GM21360 (cell line): ENCODE measurements around the gene ADCY3.

Source experiments
- ATAC-seq: cut with Tn5 transposase; IDR thresholded peaks from one replicate; pipeline ENCODE4 v1.9.1; 2021; ENCODE audit warnings: mild to moderate bottlenecking, moderate library complexity; ENCODE audit not compliant: unreplicated experiment

The ADCY3 gene

DNA sequence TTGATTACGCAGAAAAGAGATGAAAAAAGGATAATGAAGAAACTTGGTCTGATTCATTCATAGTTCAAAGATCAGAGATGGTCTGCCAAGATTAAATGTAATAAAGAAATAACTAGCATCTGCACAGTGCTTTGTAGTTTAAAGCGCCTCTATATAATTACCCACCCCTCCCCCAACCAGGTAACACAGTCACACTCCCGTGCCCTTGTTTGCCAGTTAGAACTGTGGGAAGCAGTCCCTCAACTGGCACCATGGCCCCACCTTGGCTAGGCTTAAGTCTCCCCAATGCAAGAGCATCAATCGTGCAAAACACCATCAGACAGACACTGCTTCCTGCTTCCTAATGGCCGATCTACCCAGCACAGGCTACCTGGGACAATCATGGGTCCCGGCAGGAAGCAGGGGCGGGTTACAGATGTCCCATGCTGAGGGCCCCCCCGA is 11.6 kb downstream of the ADCY3 start:
- ATAC-seq = no peak

DNA sequence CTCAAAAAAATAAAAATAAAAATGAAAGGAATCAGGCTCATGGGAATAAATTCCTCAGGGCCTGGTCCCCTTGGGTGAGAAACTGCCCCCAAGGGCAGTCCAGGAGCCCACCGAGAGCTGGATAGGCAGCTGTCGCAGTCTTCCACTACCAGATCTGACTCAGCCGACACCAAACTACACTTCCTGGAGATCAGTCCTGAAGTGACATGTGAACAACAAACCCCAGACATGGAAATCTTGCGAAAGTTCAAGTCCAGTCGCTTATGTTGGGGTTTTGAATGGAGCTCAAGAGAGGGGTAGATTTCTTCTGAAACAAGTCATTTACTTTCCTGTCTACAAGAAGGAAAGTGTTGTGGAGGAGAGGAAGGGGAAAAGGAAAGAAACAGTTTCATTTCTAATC is 12.9 kb downstream of the ADCY3 start:
- no peak for ATAC-seq

DNA sequence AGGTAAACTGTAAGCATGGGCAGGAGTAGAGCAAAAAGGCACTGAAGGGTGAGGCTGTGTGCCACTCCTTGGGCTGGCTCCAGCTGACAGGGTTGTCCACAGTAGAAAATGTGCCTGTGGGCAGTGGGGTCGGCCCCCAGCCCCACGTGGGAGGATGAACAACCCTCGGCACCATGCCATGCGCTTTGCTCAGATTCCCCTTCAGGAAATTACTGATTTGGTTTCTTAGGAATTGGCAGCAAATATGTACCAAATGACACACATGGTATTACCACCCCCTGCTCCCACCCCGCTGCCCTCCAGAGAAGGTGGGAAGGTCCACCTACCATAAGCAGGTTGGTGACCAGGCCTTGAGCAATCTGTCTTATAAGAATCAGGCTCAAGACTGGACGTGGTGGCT is 13.6 kb downstream of the ADCY3 start:
- ATAC-seq = no peak

DNA sequence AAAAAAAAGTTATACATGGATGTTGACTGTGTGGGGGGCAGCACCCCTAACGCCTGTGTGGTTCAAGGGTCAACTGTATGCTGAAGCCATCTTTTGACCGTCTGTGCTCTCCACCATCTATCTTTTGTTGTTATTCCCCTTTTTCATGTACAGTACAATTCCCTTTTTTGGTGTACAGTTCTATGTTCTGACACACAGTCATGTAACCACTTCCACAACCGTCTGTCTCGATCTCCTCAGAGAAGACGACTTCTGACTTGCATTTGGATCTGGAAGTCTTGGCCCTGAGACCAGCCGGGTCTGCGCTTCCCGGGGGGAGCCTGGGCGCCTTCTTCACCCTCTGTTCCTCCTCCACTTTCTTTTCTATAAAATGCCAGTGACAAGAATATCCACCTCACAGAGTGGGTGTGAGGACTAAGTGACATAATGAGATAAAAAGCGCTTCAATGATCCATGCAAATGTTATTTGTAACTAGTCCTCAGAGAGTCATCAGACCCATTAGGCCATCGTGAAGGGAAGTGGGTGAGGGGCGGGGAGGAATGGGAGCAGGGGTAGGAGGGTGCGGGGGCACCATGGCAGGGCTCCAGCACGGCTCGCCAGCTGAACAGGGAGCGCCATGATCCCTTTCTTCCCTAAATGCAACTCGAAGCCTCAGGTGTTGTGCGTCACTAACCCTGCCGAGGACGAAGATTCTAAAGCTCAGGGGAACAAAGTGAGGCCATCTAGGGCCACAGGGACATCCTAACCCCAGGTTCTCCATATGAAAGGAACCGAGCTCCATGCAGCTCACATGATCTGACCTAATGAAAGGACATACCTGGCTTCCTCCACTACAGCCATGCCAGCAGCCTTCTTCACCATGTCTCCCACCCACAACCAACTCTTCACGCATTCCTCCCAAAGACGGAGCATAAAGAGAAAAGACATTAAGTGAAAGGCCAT is 16.6 kb downstream of the ADCY3 start:
- ATAC-seq = no peak

DNA sequence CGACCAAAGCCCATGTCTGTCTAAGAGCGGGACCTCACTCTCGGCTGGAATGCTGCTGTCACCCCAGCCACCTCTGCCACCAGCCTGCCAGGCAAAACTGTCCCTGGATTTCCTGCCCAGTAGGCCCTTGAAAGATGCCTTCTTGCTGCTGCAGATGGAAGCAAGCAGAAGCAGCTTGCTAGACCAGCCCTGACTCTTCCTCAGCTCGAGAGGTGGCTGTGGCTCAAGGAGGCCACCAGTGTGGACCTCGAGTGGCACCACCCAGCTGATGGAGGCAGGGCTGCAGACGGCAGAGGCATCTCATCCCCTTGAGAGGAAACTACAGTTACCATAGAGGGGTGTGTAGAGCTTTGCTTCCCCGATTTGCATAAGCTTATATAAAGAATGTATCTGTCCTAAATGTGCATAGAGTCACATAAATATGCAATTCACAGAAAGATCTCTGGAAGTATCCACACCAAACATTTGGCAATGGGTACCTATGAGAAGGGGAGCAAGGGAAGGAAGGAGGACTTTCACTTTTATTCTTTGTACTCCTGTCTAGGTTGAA is 20.6 kb downstream of the ADCY3 start:
- no peak for ATAC-seq

DNA sequence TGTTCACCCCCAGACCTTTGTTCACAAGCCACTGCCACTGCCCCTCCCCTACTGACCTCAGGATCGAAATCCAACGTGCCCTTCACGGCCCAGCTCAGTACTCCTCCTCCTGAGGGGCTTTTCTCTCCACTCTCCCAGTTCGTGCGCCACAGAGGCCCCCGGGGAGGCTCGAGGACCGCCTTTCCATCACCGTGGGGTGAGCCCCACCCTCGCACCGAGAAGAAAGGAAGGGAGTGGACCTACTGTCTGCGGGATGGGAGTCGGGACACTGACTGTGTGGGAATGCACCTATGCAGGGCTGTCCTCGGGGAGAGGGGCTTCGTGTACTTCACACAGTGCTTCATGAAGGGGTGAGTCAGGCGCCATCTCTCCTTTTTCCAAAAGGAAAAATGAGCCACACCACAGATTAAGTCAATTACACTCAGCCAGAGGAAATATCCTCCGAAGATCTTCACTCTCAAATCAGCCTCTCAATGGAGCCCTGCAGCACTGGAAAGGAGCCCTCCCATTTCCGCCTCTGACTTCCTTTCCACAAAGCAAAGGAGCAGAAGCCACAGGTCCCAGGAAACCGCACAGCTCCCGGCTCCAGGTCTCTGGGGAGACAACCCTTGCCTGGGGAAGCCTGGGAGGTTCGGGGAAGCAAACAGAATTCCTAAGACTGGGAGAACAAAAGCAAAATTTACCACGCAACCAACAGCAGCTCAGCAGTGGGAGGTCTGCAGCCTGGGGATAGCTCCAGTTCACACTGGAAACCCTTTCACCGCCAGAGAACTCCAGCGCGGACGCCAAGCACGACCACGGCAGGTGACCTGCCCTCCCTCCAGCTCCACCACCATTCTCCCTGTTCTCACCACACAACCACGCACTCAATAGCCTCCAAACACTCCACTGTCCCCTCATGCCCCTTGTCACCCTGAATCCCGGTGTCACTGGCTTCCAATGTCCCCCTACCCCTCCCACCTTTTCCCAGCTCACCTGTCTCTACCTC is 21.6 kb downstream of the ADCY3 start:
- no peak for ATAC-seq

DNA sequence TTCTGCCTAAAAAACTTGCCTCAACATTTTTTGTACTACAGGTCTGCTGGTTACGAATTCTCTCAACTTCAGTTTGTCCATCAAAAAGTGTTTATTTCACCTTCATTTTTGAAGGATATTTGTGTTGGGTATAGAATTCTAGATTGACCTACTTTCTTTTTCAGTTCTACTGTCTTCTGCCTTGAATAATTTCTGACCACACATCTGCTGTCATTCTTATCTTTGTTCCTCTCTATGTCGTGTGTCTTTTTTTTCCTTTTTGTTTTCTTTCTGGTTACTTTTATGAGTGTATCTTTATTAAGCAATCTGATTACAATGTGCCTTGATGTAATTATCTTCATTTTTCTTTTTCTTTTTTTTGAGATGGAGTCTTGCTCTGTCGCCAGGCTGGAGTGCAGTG is 25.3 kb downstream of the ADCY3 start:
- ATAC-seq = no peak

DNA sequence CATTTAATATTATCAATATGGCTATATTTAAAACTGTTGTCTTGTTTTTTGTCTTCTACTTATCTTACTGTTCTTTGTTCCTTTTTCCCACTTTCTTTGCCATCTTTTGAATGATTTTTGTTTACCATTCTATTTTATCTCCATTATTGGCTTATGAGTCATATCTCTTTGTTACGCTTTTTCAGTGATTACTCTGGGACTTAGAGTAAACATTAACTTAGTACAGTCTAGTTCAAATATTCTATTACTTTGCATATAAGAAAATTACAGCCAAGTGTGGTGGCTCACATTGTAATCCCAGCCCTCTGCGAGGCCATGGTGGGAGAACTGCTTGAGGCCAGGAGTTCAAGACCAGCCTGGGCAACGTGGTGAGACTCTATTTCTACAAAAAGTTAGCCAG is 26.1 kb downstream of the ADCY3 start:
- no peak for ATAC-seq

DNA sequence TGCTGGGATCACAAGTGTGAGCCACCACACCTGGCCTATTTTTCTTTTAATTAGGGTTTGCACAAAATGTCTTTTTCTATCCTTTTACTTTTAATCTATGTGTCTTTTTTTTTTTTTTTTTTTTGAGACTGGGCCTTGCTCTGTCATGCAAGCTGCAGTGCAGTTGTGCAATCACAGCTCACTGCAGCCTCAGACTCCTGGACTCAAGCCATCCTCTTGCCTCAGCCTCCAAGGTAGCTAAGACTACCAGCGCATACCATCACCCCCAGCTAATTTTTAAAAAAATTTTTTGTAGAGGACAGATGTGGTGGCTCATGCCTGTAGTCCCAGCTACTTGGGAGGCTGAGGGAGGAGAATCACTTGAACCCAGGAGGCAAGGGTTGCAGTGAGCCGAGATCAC is 27.1 kb downstream of the ADCY3 start:
- ATAC-seq = no peak

DNA sequence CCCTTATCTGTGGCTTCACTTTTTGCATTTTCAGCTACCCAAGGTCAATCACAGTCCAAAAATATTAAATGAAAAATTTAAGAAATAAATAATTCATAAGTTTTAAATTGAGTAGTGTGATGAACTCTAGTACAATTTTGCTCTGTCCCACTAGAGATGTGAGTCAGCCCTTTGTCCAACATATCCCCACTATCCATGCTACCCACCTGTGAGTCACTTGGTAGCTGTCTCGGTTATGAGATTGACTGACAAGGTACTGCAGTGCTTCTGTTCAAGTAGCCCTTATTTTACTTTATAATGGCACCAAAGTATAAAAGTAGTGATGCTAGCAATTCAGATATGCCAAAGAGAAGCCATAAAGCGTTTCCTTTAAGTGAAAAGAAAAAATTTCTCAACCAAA is 28.8 kb downstream of the ADCY3 start:
- no peak for ATAC-seq

DNA sequence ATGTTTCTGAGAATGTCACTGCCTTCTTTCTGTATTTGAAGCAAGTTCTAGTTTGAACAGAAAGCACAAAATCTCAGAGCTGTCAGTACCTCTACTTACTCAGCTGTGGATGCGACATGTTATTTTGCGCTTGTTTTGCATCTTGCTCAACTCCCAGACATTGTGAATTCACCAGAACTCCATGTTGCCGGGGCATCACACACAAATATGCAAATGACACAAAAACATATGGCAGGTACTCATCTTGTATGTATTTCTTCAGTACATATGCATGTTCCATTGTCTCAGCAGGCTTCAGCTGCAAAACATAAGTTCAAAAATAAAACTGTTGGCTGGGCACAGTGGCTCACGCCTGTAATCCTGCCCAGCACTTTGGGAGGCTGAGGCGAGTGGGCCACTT is 30.8 kb downstream of the ADCY3 start:
- ATAC-seq = no peak

DNA sequence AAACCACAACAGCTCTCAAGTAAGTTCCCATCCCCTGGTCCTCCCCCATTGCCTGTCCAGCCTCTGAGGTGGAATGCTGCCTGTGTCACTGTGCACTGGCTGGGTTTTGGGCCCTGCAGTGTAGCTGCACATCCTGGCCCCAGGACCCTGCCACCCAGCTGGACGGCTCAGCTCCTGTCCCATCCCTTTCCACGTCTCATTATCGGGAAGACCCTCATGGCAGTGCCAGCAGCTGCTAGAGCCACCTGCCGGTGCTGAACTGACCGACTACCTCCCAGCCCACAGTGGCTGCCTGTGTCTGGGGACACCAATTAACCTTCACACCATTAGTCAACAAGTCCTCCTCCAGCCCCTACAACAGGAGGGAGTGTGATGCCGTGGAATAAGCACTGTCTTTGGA is 31.9 kb downstream of the ADCY3 start:
- ATAC-seq = no peak

DNA sequence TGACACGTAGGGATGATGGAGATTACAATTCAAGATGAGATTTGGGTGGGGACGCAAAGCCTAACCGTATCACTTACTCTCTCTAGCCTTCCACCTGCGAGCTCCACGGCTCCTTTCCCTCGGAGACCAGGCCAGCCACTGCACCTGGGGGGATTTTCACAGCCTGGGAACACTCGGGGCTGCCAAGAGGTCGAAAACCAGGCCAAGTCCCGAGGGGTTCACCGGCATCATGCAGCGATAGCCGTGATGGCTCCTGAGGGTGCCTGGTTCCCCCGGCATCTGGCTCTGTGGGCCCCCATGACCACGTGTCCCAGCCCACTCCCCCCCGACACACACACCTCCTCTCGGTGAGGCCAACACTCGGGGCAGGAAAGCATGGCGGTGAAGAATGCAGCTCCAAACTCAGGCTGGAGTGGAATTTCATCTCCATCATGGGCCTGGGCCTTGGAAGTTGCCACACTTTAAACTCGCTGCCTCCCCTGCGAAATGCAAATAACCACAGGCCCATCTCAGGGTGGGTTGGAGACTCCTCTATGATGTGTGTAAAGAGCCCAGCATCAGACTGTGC is 32.6 kb downstream of the ADCY3 start:
- ATAC-seq = no peak

DNA sequence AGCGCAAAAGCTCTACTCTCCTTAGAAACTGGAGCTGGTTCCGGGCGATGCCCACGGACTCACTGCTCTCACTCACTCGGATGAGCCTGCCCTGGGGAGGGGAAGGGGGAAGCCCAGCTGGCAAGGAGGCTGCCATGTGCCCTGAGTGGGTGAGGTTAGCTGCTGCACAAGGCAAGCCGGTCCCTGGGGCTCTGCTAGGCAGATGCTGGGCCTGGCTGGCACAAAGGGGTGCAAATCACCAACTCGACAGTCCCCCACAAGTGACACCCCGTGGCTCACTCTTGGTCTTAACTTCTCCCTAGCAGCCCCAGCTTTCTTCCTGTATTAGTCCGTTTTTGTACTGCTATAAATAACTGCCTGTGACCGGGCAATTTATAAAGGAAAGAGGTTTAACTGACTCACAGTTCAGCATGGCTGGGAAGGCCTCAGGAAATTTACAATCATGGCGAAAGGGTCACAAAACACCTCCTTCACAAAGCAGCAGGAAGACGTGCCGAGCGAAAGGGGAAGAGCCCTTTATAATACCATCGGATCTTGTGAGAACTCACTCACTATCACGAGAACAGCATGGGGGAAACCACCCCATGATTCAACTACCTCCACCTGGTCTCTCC is 33.2 kb downstream of the ADCY3 start:
- ATAC-seq = no peak

DNA sequence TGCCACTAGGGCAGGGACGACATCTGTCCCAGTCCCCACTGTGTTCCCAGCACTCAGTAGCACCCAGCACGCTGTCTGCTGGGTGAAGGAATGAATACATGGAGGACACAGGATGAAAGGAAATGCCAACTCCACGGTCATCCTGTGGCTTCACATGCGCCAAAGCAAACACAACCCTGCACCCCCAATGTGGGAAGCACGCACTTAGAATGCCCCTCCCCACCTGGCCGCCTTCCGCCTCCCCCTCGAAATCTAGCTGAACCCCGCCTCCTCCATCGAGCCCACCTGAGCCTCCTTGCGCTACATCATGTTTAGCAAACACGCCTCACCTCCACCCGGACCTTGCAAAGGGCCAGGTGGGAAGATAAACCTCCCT is 33.9 kb downstream of the ADCY3 start:
- no peak for ATAC-seq

DNA sequence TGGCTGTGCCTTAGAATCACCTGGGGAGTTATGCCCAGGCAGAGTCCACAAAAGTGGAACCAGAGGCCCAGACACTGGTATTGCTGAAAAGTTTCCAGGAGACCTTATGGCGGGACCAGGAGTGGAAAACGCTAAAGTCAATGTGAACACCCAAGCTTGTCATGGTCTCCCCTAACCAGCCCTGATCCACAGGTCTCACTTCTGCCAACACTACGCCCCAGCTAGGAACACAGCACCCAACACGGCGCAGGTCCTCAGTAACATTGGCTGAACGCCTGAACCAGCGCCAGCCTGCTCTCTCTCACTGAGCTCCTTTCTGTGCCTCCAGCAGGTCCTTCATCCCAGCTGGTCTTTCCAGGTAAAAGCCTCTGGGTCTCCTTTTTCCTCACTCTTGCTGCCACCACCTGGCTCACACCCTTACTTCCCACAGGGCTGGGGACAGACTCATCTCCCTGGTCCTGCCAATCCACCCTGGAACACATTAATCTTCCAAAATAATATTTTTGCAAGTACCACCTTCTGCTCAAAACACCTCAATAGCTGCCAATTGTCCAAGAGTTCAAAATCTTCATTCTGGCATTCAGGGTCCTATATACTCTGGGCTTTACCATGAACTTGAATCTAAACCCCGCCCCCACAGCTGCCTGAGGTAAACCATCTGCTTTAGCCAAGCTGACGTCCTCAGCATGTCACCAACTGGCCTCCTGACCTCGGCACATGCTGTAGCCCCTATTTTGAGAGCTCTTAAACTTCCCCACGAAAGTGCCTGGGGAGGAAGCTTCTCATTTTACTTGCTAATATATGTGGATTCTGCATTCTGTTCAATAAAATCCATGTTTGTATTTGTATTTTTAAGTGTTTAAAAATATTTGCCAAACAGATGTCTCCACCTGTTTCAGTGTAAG is 34.6 kb downstream of the ADCY3 start:
- ATAC-seq = no peak

DNA sequence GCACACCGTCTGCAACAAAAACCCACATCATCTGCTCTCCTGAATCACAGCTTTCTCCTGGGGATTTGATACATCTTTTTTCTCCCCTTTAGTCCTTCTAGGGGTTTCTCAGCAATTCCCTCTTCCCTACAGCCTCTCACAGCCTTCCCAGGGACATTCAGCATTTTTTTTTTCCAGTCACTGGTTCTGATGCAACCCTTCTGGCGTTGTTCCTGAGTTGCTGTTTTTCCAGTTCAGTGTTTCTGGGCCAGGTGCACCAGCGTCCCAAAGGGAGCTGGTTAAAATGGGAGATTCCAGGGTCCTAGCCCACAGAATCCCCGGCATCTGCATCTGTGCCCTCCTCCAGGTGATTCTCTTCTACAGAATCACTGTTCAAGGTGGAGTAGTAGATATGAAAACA is 36.1 kb downstream of the ADCY3 start:
- ATAC-seq = no peak

DNA sequence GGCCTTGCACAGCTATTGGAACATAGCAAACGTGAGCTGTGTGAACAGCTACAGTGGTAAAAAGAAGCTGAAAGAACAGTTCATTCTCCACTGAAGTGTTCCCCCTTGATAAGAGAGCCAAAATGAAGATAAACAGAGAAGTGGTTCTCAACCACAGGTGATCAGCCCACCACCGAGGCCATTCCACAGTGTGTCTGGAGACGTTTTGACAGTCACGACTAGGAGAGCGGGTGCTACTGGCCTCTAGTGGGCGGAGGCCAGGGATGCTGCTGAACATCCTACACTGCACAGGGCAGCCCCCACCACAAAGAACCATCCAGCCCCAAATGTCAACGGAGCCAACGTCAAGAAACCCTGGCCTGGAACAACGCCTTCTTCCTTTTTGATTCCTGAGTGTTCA is 38.4 kb downstream of the ADCY3 start:
- ATAC-seq = no peak

DNA sequence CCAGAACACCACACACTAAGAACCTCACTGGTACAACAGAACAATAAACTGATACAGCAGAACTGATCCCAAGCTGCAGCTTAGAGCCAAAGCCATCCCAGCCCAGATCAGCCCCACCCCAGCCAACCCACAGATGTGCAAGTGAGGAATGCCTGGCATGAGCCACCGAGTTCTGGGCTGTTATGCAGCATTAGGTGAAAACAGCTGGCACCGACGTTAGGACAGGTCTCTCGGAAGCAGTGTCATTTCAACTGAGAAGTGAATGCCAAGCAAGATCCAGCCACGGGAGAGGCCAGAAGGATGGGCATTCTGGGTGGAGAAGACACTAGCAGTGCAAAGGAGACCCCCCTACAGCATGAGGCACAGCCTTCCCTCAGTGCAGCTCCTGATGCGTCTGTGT is 38.9 kb downstream of the ADCY3 start:
- no peak for ATAC-seq

DNA sequence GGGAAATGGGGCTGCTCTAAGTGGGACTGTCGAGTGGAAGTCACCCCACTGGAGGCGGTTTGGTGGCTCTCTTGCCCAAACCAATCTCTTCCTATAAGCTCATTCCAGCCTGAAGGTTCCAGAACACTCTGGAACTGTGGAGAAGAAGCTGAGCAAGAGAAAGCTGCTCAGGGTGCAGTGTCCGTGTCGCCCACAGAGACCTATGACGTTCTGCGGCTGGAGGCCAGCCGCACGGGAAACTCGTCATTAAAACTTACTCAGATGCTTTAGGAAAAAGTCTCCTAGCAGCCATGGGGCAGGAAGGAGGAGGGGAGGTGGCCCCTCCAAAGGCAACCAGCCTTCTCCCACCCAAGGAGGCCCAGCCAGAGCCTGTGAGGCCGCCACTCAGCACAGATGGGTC is 41.7 kb downstream of the ADCY3 start:
- ATAC-seq = no peak
